GM12878 (cell line): ENCODE results near the gene MYBPHL. TPM values are rescaled to one million over a fixed set of nuclear protein-coding genes. Genes with fewer than 3 reads are reported as not detected.
A peak's percentile ranks its signal among the peaks of the same experiment; 100 is the strongest.

Source experiments
- ETV6 ChIP-seq, 2 experiments: fragments of 450-650 bp in 1 of 2; IDR thresholded peaks in 1 of 2; conservative IDR thresholded peaks in 1 of 2; 2 replicates each; pipeline ENCODE4 v1.6.1; 2014; ENCODE audit warnings: antibody characterized with exemption in 1 of 2, borderline replicate concordance in 1 of 2, low read depth in 1 of 2, mild to moderate bottlenecking in 1 of 2, moderate library complexity in 1 of 2
- GABPA ChIP-seq: IDR thresholded peaks from 2 replicates; pipeline ENCODE4 v1.6.1; 2014; ENCODE audit warnings: antibody characterized with exemption, low read depth, mild to moderate bottlenecking, inconsistent platforms
- GATAD2B ChIP-seq: fragments of 450-650 bp; conservative IDR thresholded peaks from 2 replicates; pipeline ENCODE4 v1.6.1; 2017; ENCODE audit warnings: low read depth, mild to moderate bottlenecking, moderate library complexity
- MYC ChIP-seq: IDR thresholded peaks from 2 replicates; pipeline ENCODE4 v1.6.1; 2011; ENCODE audit warnings: mild to moderate bottlenecking, low read length, moderate library complexity, inconsistent platforms; ENCODE audit not compliant: insufficient read depth, insufficient replicate concordance, insufficient read length, severe bottlenecking
- NBN ChIP-seq: fragments of 450-650 bp; IDR thresholded peaks from 2 replicates; pipeline ENCODE4 v1.6.1; 2016
- NFIC ChIP-seq: IDR thresholded peaks from 2 replicates; pipeline ENCODE4 v1.6.1; 2012; ENCODE audit warnings: low read depth, mild to moderate bottlenecking, inconsistent platforms, low read length, moderate library complexity
- PML ChIP-seq: IDR thresholded peaks from 2 replicates; pipeline ENCODE4 v1.6.1; 2012; ENCODE audit warnings: low read length, inconsistent platforms
- STAT3 ChIP-seq: IDR thresholded peaks from 2 replicates; pipeline ENCODE4 v1.6.1; 2011; ENCODE audit warnings: low read depth, low read length, improper control_type of control experiment
- TBL1XR1 ChIP-seq: IDR thresholded peaks from 2 replicates; pipeline ENCODE4 v1.6.1; 2012; ENCODE audit warnings: low read depth, low read length, improper control_type of control experiment
- ZBED1 ChIP-seq: IDR thresholded peaks from 2 replicates; pipeline ENCODE4 v1.6.1; 2016; ENCODE audit warnings: borderline replicate concordance
- ZNF622 ChIP-seq: fragments of 450-650 bp; IDR thresholded peaks from 2 replicates; pipeline ENCODE4 v1.6.1; 2017; ENCODE audit warnings: mild to moderate bottlenecking, inconsistent platforms
- polyA plus RNA-seq, 11 experiments: library from polyadenylated mRNA; depleted of rRNA in 4 of 11; unstranded in 6 of 11; stranded (reverse) in 5 of 11; fragments of >200 nt; fragmentation: Nextera tagmentation in 4 of 11; fragmentation: Illumina TruSeq in 1 of 11; extraction: Ambion mirVana in 4 of 11; extraction: Trizol in 1 of 11; gene quantifications; 1 replicate in 1 of 11; 2 replicates in 10 of 11; pipeline versions ENCODE4 v1.2.1 to v1.2.3, GENCODE V29; 2011 to 2016; ENCODE audit warnings: inconsistent platforms in 2 of 11, missing spikeins in 2 of 11, low read depth in 1 of 11
- total RNA-seq, 4 experiments: library from RNA; depleted of rRNA in 3 of 4; stranded (reverse); fragments of >200 nt in 3 of 4; fragmentation: Illumina TruSeq in 1 of 4; extraction: Trizol in 1 of 4; gene quantifications; 2 replicates each; pipeline versions ENCODE4 v1.2.1 to v1.2.3, GENCODE V29; 2013 to 2021
- TF ChIP-seq, protein P1 (sequence below): fragments of 450-650 bp; IDR thresholded peaks from 2 replicates; pipeline ENCODE4 v1.6.1; 2017; ENCODE audit warnings: antibody characterized with exemption, mild to moderate bottlenecking, moderate library complexity
- TF ChIP-seq, protein P2 (sequence below): fragments of 150-350 bp; IDR thresholded peaks from 2 replicates; pipeline ENCODE4 v1.6.1; 2014; ENCODE audit warnings: mild to moderate bottlenecking, low read depth, low read length
- TF ChIP-seq, protein P3 (sequence below): fragments of 450-650 bp; IDR thresholded peaks from 2 replicates; pipeline ENCODE4 v1.6.1; 2016; ENCODE audit warnings: mild to moderate bottlenecking, moderate library complexity, borderline replicate concordance
- TF ChIP-seq, protein P4 (sequence below): fragments of 450-650 bp; IDR thresholded peaks from 2 replicates; pipeline ENCODE4 v1.6.1; 2017; ENCODE audit warnings: mild to moderate bottlenecking

The MYBPHL gene
- total and polyA plus RNA-seq, 10 of the 15 experiments (the other 5 are each of a cell fraction or from before 2014, with no cell fraction given), result 0.16 to 0.75 (median 0.54) TPM; not detected in 7

DNA sequence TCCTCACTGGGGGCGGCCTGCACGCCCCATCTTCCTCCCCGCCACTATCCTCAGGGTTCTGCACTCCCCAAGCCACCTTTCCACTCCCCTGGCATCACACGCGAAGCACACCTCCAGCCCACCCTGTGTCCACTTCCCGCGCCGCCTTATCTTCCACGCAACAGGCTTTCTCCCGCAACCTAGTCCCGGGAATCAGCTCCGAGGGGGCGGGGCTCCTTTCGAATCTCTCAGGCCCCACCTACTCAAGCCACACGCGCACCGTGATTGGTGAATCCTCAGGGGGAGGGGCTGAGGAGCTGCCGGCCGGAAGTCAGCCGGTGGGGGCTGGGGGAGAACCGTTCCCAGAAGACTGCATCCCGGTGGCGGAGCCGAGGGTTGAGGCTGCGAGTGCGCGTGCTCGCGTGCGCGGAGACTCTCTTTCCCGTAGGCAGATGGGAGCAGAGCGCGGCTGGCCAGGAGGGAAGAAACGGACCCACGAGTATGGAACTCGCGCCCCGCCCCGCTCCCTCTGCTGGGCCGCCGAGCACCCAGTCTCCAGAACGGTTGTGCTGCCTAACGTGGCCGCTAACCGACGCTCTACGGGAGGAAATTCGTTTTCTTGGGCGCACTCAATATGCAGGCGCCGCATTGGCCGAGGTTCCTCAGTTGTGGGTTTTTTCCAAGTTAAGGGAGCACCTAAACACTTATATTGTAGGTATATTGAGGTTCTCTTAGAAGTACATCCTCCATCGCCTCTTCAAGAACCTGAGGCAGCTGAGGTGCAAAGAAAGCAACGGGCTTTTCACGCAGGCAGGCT lies 23.7 kb downstream of the MYBPHL start, which contains the start of gene PSRC1 (continued):
- TF ChIP-seq GABPA (no peak), GATAD2B (no peak; the same call in none of the 2 replicates), STAT3 (no peak), MYC (no peak), NBN (peak; percentile 73), ZBED1 (no peak), ZNF622 (no peak), ETV6 (conservative IDR thresholded peaks at IDR 0.05 in 1 of 2, IDR thresholded peaks at IDR 0.05 in 1 of 2; ENCODE audit: borderline replicate concordance in 1 of 2, low read depth in 1 of 2) (no peak), TBL1XR1 (no peak), PML (no peak), NFIC (no peak)
- TF ChIP-seq, protein P1, sequence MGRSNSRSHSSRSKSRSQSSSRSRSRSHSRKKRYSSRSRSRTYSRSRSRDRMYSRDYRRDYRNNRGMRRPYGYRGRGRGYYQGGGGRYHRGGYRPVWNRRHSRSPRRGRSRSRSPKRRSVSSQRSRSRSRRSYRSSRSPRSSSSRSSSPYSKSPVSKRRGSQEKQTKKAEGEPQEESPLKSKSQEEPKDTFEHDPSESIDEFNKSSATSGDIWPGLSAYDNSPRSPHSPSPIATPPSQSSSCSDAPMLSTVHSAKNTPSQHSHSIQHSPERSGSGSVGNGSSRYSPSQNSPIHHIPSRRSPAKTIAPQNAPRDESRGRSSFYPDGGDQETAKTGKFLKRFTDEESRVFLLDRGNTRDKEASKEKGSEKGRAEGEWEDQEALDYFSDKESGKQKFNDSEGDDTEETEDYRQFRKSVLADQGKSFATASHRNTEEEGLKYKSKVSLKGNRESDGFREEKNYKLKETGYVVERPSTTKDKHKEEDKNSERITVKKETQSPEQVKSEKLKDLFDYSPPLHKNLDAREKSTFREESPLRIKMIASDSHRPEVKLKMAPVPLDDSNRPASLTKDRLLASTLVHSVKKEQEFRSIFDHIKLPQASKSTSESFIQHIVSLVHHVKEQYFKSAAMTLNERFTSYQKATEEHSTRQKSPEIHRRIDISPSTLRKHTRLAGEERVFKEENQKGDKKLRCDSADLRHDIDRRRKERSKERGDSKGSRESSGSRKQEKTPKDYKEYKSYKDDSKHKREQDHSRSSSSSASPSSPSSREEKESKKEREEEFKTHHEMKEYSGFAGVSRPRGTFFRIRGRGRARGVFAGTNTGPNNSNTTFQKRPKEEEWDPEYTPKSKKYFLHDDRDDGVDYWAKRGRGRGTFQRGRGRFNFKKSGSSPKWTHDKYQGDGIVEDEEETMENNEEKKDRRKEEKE, result no peak
- TF ChIP-seq, protein P2, sequence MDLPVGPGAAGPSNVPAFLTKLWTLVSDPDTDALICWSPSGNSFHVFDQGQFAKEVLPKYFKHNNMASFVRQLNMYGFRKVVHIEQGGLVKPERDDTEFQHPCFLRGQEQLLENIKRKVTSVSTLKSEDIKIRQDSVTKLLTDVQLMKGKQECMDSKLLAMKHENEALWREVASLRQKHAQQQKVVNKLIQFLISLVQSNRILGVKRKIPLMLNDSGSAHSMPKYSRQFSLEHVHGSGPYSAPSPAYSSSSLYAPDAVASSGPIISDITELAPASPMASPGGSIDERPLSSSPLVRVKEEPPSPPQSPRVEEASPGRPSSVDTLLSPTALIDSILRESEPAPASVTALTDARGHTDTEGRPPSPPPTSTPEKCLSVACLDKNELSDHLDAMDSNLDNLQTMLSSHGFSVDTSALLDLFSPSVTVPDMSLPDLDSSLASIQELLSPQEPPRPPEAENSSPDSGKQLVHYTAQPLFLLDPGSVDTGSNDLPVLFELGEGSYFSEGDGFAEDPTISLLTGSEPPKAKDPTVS, result no peak
- TF ChIP-seq, protein P3, sequence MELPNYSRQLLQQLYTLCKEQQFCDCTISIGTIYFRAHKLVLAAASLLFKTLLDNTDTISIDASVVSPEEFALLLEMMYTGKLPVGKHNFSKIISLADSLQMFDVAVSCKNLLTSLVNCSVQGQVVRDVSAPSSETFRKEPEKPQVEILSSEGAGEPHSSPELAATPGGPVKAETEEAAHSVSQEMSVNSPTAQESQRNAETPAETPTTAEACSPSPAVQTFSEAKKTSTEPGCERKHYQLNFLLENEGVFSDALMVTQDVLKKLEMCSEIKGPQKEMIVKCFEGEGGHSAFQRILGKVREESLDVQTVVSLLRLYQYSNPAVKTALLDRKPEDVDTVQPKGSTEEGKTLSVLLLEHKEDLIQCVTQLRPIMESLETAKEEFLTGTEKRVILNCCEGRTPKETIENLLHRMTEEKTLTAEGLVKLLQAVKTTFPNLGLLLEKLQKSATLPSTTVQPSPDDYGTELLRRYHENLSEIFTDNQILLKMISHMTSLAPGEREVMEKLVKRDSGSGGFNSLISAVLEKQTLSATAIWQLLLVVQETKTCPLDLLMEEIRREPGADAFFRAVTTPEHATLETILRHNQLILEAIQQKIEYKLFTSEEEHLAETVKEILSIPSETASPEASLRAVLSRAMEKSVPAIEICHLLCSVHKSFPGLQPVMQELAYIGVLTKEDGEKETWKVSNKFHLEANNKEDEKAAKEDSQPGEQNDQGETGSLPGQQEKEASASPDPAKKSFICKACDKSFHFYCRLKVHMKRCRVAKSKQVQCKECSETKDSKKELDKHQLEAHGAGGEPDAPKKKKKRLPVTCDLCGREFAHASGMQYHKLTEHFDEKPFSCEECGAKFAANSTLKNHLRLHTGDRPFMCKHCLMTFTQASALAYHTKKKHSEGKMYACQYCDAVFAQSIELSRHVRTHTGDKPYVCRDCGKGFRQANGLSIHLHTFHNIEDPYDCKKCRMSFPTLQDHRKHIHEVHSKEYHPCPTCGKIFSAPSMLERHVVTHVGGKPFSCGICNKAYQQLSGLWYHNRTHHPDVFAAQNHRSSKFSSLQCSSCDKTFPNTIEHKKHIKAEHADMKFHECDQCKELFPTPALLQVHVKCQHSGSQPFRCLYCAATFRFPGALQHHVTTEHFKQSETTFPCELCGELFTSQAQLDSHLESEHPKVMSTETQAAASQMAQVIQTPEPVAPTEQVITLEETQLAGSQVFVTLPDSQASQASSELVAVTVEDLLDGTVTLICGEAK, result peak; percentile 62; the same call in 1 of the 2 replicates
- TF ChIP-seq, protein P4, sequence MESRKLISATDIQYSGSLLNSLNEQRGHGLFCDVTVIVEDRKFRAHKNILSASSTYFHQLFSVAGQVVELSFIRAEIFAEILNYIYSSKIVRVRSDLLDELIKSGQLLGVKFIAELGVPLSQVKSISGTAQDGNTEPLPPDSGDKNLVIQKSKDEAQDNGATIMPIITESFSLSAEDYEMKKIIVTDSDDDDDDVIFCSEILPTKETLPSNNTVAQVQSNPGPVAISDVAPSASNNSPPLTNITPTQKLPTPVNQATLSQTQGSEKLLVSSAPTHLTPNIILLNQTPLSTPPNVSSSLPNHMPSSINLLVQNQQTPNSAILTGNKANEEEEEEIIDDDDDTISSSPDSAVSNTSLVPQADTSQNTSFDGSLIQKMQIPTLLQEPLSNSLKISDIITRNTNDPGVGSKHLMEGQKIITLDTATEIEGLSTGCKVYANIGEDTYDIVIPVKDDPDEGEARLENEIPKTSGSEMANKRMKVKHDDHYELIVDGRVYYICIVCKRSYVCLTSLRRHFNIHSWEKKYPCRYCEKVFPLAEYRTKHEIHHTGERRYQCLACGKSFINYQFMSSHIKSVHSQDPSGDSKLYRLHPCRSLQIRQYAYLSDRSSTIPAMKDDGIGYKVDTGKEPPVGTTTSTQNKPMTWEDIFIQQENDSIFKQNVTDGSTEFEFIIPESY, result no peak
